IMR-90 (cell line): ENCODE data around the gene CDH12. TPM values are rescaled to one million over a fixed set of nuclear protein-coding genes. Genes with fewer than 3 reads are reported as not detected.
"Not testable (repeated sequence)": the region's sequence is repeated elsewhere in the genome, so short reads cannot be mapped to it uniquely, and the experiment has no call there.

Experiments used
- ATAC-seq: fragments of 200-7000 bp; cut with Tn5 transposase; 2 replicates; pipeline ENCODE4 v1.9.1; 2020; ENCODE audit warnings: low read depth, mild to moderate bottlenecking, moderate library complexity
- BruUV-seq: library from RNA; stranded (reverse); fragments of 400-500 nt; replicated peaks from 2 replicates; lab custom pipeline; 2021; lab: Mats Ljungman, UMichigan
- CTCF ChIA-PET: fragments of 300-600 bp; formaldehyde crosslinking; extraction: SDS; loops from one replicate; lab custom pipeline; 2021; ENCODE audit warnings: antibody characterized with exemption; lab: Yijun Ruan, JAX
- POLR2A ChIA-PET: fragments of 300-600 bp; sonication (Branson Sonifier 250); formaldehyde crosslinking; loops from one replicate; lab custom pipeline; 2022; ENCODE audit warnings: antibody characterized with exemption; ENCODE audit not compliant: unreplicated experiment; lab: Charles Lee
- DNase-seq: peaks from one replicate; pipeline ENCODE4 v3.0.0; 2013
- H2AFZ ChIP-seq: replicated peaks from 2 replicates; pipeline ENCODE3; 2013; ENCODE audit warnings: low read length, mild to moderate bottlenecking; ENCODE audit not compliant: poor library complexity
- H2AK5ac ChIP-seq: 2 replicates; pipeline ENCODE4 v1.6.1; 2013; ENCODE audit warnings: low read depth, low read length, inconsistent platforms
- H2AK9ac ChIP-seq: replicated peaks from 2 replicates; pipeline ENCODE3; 2013; ENCODE audit warnings: mild to moderate bottlenecking, low read depth, low read length, moderate library complexity; ENCODE audit not compliant: poor library complexity
- H2BK120ac ChIP-seq: 2 replicates; pipeline ENCODE4 v1.6.1; 2013; ENCODE audit warnings: low read depth, low read length, inconsistent platforms
- H2BK15ac ChIP-seq: 3 replicates; pipeline ENCODE4 v1.6.1; 2013; ENCODE audit warnings: low read depth, low read length, inconsistent platforms
- H2BK20ac ChIP-seq: 2 replicates; pipeline ENCODE4 v1.6.1; 2013; ENCODE audit warnings: low read depth, mild to moderate bottlenecking, inconsistent platforms, low read length, moderate library complexity
- H2BK5ac ChIP-seq: 2 replicates; pipeline ENCODE4 v1.6.1; 2013; ENCODE audit warnings: mild to moderate bottlenecking, low read depth, low read length, inconsistent platforms; ENCODE audit not compliant: poor library complexity, severe bottlenecking
- H3K14ac ChIP-seq: replicated peaks from 2 replicates; pipeline ENCODE4 v1.6.1; 2013; ENCODE audit warnings: low read depth, low read length, inconsistent platforms
- H3K18ac ChIP-seq: 2 replicates; pipeline ENCODE4 v1.6.1; 2013; ENCODE audit warnings: low read depth, low read length, control low read depth
- H3K23ac ChIP-seq: 2 replicates; pipeline ENCODE4 v1.6.1; 2013; ENCODE audit warnings: low read depth, low read length, inconsistent platforms
- H3K27ac ChIP-seq: 2 replicates; pipeline ENCODE4 v1.5.1; 2013; ENCODE audit warnings: mild to moderate bottlenecking, control low read depth, low read length; ENCODE audit not compliant: insufficient read depth
- H3K27me3 ChIP-seq: 2 replicates; pipeline ENCODE4 v1.6.1; 2013; ENCODE audit warnings: low read length; ENCODE audit not compliant: control insufficient read depth, insufficient read depth
- H3K36me3 ChIP-seq: 2 replicates; pipeline ENCODE4 v1.6.1; 2013; ENCODE audit warnings: low read length, mixed read lengths; ENCODE audit not compliant: control insufficient read depth, insufficient read depth
- H3K4ac ChIP-seq: 2 replicates; pipeline ENCODE4 v1.6.1; 2013; ENCODE audit warnings: low read depth, low read length, inconsistent platforms
- H3K4me1 ChIP-seq: 2 replicates; pipeline ENCODE4 v1.6.1; 2013; ENCODE audit warnings: low read length, mixed read lengths; ENCODE audit not compliant: control insufficient read depth, insufficient read depth
- H3K4me2 ChIP-seq: 2 replicates; pipeline ENCODE4 v1.6.1; 2013; ENCODE audit warnings: low read depth, mild to moderate bottlenecking, control low read depth, low read length, moderate library complexity
- H3K4me3 ChIP-seq: 2 replicates; pipeline ENCODE4 v1.5.1; 2013; ENCODE audit warnings: low read depth, mild to moderate bottlenecking, control low read depth, low read length, moderate library complexity; ENCODE audit not compliant: insufficient read depth
- H3K56ac ChIP-seq: 2 replicates; pipeline ENCODE4 v1.6.1; 2013; ENCODE audit warnings: low read length, inconsistent platforms; ENCODE audit not compliant: insufficient read depth; ENCODE audit errors: extremely low read depth
- H3K79me1 ChIP-seq, 2 experiments: 2 replicates each; pipeline ENCODE4 v1.6.1; 2013; ENCODE audit warnings: low read length in 2 of 2, inconsistent platforms in 1 of 2, low read depth in 1 of 2
- H3K9ac ChIP-seq: 2 replicates; pipeline ENCODE4 v1.6.1; 2013; ENCODE audit warnings: low read depth, low read length, control low read depth
- H3K9me1 ChIP-seq: 2 replicates; pipeline ENCODE4 v1.6.1; 2013; ENCODE audit warnings: low read length, inconsistent platforms; ENCODE audit not compliant: insufficient read depth
- H3K9me3 ChIP-seq: 2 replicates; pipeline ENCODE4 v1.6.1; 2013; ENCODE audit warnings: low read length; ENCODE audit not compliant: control insufficient read depth, insufficient read depth
- H4K20me1 ChIP-seq: 2 replicates; pipeline ENCODE4 v1.6.1; 2013; ENCODE audit warnings: low read length, inconsistent platforms; ENCODE audit not compliant: insufficient read depth
- H4K5ac ChIP-seq: 2 replicates; pipeline ENCODE4 v1.6.1; 2013; ENCODE audit warnings: mild to moderate bottlenecking, low read depth, low read length, control low read depth
- H4K8ac ChIP-seq, 2 experiments: 2 replicates each; pipeline ENCODE4 v1.6.1; 2013; ENCODE audit warnings: low read depth in 2 of 2, low read length in 2 of 2, control low read depth in 1 of 2, inconsistent platforms in 1 of 2
- H4K91ac ChIP-seq: 2 replicates; pipeline ENCODE4 v1.6.1; 2013; ENCODE audit warnings: low read depth, low read length, inconsistent platforms; ENCODE audit not compliant: insufficient read depth
- WGBS, 2 experiments: methylation state at CpG; one replicate each; pipeline versions ENCODE4 v1.1.5 to v1.1.7; 2013; ENCODE audit warnings: missing lambda C conversion rate in 2 of 2; ENCODE audit not compliant: insufficient read length in 1 of 2; ENCODE audit errors: extremely low coverage in 2 of 2; 5-methylcytosine and 5-hydroxymethylcytosine counted together
- dilution Hi-C: fragments of 300-500 bp; cut with HindIII; formaldehyde crosslinking; loops from one replicate; pipeline ENCODE4 v1.14.3; 2018; ENCODE audit warnings: low sequenced_read_pairs; ENCODE audit not compliant: unreplicated experiment
- in situ Hi-C: fragments of 300-500 bp; cut with MboI; formaldehyde crosslinking; loops from 3 replicates; pipeline ENCODE4 v1.14.3; 2019; ENCODE audit warnings: low sequenced_read_pairs, inconsistent platforms, mixed read lengths
- intact Hi-C: fragments of 100-400 bp; cut with micrococcal nuclease; formaldehyde crosslinking; loops from 2 replicates; pipeline ENCODE4 v1.10.0; 2022
- polyA plus RNA-seq, 3 experiments: library from polyadenylated mRNA; depleted of rRNA; stranded (reverse); fragments of >200 nt; gene quantifications; 2 replicates each; pipeline ENCODE4 v1.2.3, GENCODE V29; 2012; ENCODE audit warnings: low replicate concordance in 1 of 3
- total RNA-seq: library from RNA; depleted of rRNA; stranded (reverse); fragments of >200 nt; gene quantifications from 2 replicates; pipeline ENCODE4 v1.2.3, GENCODE V29; 2012

CDH12 gene
- total and polyA plus RNA-seq, 2 of the 4 experiments (the other 2 are of a cell fraction): not detected

- H3K9me3 ChIP-seq, DNase-seq, H3K9me1 ChIP-seq, H3K27me3 ChIP-seq, H2AK5ac ChIP-seq, H4K91ac ChIP-seq, H3K23ac ChIP-seq, H3K36me3 ChIP-seq, H3K4me1 ChIP-seq, H3K14ac ChIP-seq, H4K5ac ChIP-seq, dilution Hi-C loops, H3K4me2 ChIP-seq, H3K18ac ChIP-seq, H3K27ac ChIP-seq, H2BK120ac ChIP-seq, H3K4me3 ChIP-seq, H2BK15ac ChIP-seq, H3K9ac ChIP-seq, H2AK9ac ChIP-seq, BruUV-seq, H3K79me1 ChIP-seq, H2BK5ac ChIP-seq, H2BK20ac ChIP-seq, H4K8ac ChIP-seq, ATAC-seq, POLR2A ChIA-PET, in situ Hi-C loops, CTCF ChIA-PET, H4K20me1 ChIP-seq, H2AFZ ChIP-seq, intact Hi-C loops, H3K56ac ChIP-seq, H3K4ac ChIP-seq: not testable (repeated sequence)
- no CpG with 5 or more reads among the region's 4 CpGs for WGBS, 2 experiments
These were observed 842.3 kb downstream of the CDH12 start for GRCh38 chr5:22010808-22011207.

- H3K4me2 ChIP-seq, H3K23ac ChIP-seq, H3K14ac ChIP-seq, H3K4me1 ChIP-seq, H2BK5ac ChIP-seq, H3K9ac ChIP-seq, H3K27me3 ChIP-seq, H3K79me1 ChIP-seq, BruUV-seq, POLR2A ChIA-PET, H3K4me3 ChIP-seq, dilution Hi-C loops, H4K8ac ChIP-seq, H3K9me1 ChIP-seq, H2AK9ac ChIP-seq, H3K9me3 ChIP-seq, in situ Hi-C loops, H3K4ac ChIP-seq, H2AK5ac ChIP-seq, H4K91ac ChIP-seq, H3K36me3 ChIP-seq, H2BK15ac ChIP-seq, H3K56ac ChIP-seq, DNase-seq, H4K5ac ChIP-seq, H2BK120ac ChIP-seq, H4K20me1 ChIP-seq, H3K27ac ChIP-seq, H2AFZ ChIP-seq, intact Hi-C loops, ATAC-seq, CTCF ChIA-PET, H3K18ac ChIP-seq, H2BK20ac ChIP-seq: not testable (repeated sequence)
- no CpG with 5 or more reads among the region's 2 CpGs for WGBS, 2 experiments
These were observed 852.0 kb downstream of the CDH12 start for GRCh38 chr5:22001097-22001496.
